ENCODE results near the gene CIB4. TPM values are rescaled to one million over a fixed set of nuclear protein-coding genes. Genes with fewer than 3 reads are reported as not detected.

The CIB4 gene
- total RNA-seq, 1 donor from 2014 or later, result not detected

DNA sequence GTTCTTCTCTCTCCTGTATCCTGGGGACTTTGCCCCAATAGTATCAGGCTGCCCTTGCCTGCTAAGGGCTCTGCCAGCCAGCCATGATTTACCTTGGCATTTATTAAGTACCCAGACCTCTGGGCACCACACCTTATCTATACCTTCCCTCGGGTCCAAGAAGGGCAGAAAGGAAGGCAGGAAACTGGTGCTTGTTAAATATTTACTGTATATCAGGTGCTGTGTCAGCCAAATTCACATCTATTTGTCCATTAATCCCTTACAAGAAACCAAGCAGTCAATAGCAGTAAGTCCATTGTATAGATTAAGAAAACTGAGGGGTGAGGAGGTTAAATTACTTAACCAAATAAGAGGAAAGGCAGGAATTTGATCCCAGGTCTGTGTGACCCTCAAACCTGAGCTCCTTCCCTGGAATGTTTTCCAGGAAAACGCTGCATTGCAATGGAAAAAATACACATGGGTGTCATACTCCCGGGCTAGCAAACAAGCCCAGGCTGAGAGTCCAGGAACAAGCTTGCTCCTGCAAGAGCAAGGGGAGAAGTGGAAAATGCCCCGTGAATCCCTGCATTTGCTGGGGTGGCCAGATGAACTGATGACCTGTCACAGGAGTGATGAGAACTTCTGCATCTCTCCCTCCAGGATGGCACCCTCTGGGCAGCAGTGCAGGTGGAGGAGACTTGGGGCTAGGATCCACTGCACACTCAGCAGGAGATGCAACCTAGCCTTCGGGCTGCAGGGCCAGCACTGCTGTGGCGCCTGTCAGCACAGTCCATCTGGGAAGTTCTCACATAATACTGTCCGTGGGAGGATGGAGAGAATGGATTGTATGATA, 30.4 kb downstream of the CIB4 start:
- TF ChIP-seq, protein P1, sequence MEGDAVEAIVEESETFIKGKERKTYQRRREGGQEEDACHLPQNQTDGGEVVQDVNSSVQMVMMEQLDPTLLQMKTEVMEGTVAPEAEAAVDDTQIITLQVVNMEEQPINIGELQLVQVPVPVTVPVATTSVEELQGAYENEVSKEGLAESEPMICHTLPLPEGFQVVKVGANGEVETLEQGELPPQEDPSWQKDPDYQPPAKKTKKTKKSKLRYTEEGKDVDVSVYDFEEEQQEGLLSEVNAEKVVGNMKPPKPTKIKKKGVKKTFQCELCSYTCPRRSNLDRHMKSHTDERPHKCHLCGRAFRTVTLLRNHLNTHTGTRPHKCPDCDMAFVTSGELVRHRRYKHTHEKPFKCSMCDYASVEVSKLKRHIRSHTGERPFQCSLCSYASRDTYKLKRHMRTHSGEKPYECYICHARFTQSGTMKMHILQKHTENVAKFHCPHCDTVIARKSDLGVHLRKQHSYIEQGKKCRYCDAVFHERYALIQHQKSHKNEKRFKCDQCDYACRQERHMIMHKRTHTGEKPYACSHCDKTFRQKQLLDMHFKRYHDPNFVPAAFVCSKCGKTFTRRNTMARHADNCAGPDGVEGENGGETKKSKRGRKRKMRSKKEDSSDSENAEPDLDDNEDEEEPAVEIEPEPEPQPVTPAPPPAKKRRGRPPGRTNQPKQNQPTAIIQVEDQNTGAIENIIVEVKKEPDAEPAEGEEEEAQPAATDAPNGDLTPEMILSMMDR (IDR thresholded peaks at IDR 0.05), result no peak
- Mint-ChIP-seq H3K4me3 (ENCODE audit: unreplicated experiment) (no peak overlapping the region), H3K27me3 (ENCODE audit: low read depth) (peaks cover 20% of the 10 kb centered on the region), H3K27ac (ENCODE audit: unreplicated experiment) (no peak overlapping the region), H3K36me3 (ENCODE audit: low read depth) (no peaks in the 10 kb centered on the region), H3K4me1 (ENCODE audit: low read depth) (peaks cover 34% of the 10 kb centered on the region), H3K9me3 (ENCODE audit: low read depth) (no peaks in the 10 kb centered on the region)
- no peak for DNase-seq (ENCODE audit: low spot score)

- Mint-ChIP-seq H3K36me3 (ENCODE audit: low read depth) (no peaks in the 10 kb centered on the region), H3K9me3 (ENCODE audit: low read depth) (no peaks in the 10 kb centered on the region), H3K27me3 (ENCODE audit: low read depth) (peaks cover 20% of the 10 kb centered on the region), H3K4me1 (ENCODE audit: low read depth) (peaks cover 28% of the 10 kb centered on the region), H3K4me3 (ENCODE audit: unreplicated experiment) (no peak overlapping the region), H3K27ac (ENCODE audit: unreplicated experiment) (no peak overlapping the region)
- TF ChIP-seq, protein P1 (IDR thresholded peaks at IDR 0.05), result no peak
- no peak for DNase-seq (ENCODE audit: low spot score)
Measured at GRCh38 chr2:26609839-26610277, 31.3 kb downstream of the CIB4 start.

DNA sequence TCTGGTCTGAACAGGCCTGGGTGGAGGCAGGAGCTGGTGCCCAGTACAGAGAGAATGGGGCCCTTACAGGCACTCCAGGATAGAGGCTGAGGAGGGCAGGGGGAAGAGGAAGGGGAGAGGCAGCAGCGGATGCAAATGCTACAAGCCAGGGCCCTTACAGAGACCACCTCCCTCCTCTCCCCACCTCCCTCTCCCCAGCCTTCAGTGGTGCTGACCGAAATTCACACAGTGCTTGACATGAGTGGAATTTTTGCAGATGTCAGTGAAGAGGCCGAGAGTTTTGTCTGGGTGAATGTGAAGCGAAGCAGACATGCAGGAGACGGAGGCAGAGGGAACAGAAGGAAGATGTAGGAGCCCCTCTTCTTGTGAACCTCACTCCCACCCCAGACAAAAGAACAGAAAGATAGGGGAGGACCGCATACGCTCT, 31.9 kb downstream of the CIB4 start:
- peak; percentile 50 for DNase-seq (ENCODE audit: low spot score)
- peaks cover 22% of the 10 kb centered on the region for H3K4me1 Mint-ChIP-seq (ENCODE audit: low read depth)

GRCh38 chr2:26608557-26608956, 32.6 kb downstream of the CIB4 start:
- no peaks in the 10 kb centered on the region for H3K36me3 Mint-ChIP-seq (ENCODE audit: low read depth)
- peaks cover 15% of the 10 kb centered on the region for H3K4me1 Mint-ChIP-seq (ENCODE audit: low read depth)
- H3K27ac Mint-ChIP-seq (ENCODE audit: unreplicated experiment), result no peak overlapping the region
- TF ChIP-seq, protein P1 (IDR thresholded peaks at IDR 0.05), result no peak
- peak; percentile 40 for DNase-seq (ENCODE audit: low spot score)
- H3K27me3 Mint-ChIP-seq (ENCODE audit: low read depth), result peaks cover 29% of the 10 kb centered on the region
- peaks cover 4% of the 10 kb centered on the region for H3K9me3 Mint-ChIP-seq (ENCODE audit: low read depth)
- H3K4me3 Mint-ChIP-seq (ENCODE audit: unreplicated experiment), result no peak overlapping the region

More for the DNA sequence above, 31.9 kb downstream of the CIB4 start:
- TF ChIP-seq, protein P1 (IDR thresholded peaks at IDR 0.05), result no peak
- Mint-ChIP-seq H3K27me3 (ENCODE audit: low read depth) (peaks cover 27% of the 10 kb centered on the region), H3K4me3 (ENCODE audit: unreplicated experiment) (no peak overlapping the region), H3K36me3 (ENCODE audit: low read depth) (no peaks in the 10 kb centered on the region), H3K9me3 (ENCODE audit: low read depth) (peaks cover 4% of the 10 kb centered on the region), H3K27ac (ENCODE audit: unreplicated experiment) (no peak overlapping the region)

- Mint-ChIP-seq H3K36me3 (ENCODE audit: low read depth) (no peaks in the 10 kb centered on the region), H3K27me3 (ENCODE audit: low read depth) (peaks cover 34% of the 10 kb centered on the region), H3K4me1 (ENCODE audit: low read depth) (peaks cover 6% of the 10 kb centered on the region), H3K27ac (ENCODE audit: unreplicated experiment) (no peak overlapping the region), H3K4me3 (ENCODE audit: unreplicated experiment) (no peak overlapping the region), H3K9me3 (ENCODE audit: low read depth) (peaks cover 4% of the 10 kb centered on the region)
- DNase-seq (ENCODE audit: low spot score), result peak; percentile 72
- TF ChIP-seq, protein P1 (IDR thresholded peaks at IDR 0.05), result no peak
Measured at GRCh38 chr2:26607698-26608097, 33.5 kb downstream of the CIB4 start.
